Natural killer cell treated with Interleukin-12 subunit alpha and Interleukin-12 subunit beta and Interleukin-15 and Interleukin-18, amount 100 ng/mL, for 72 hours (primary cell): ENCODE measurements around the gene TENM3. TPM values are rescaled to one million over a fixed set of nuclear protein-coding genes. Genes with fewer than 3 reads are reported as not detected.

Experiments
- ATAC-seq, 2 donors: fragments of 150-1000 bp; cut with Tn5 transposase in 1 of 2; sonication (Bioruptor Pico), chemical (Tn5 transposase) in 1 of 2; 2 replicates each; pipeline ENCODE4 v1.10.0; 2021
- DNase-seq: peaks from one replicate; pipeline ENCODE4 v3.0.0; 2022; ENCODE audit warnings: low spot score
- H3K27ac Mint-ChIP-seq, 2 donors: 1 replicate in 1 of 2; 2 replicates in 1 of 2; pipeline ENCODE4 v1.8.0; 2022; ENCODE audit warnings: mixed read lengths in 2 of 2, mild to moderate bottlenecking in 1 of 2, moderate library complexity in 1 of 2
- H3K27me3 Mint-ChIP-seq, 2 donors: 1 replicate in 1 of 2; 2 replicates in 1 of 2; pipeline ENCODE4 v1.8.0; 2022; ENCODE audit warnings: mixed read lengths in 2 of 2
- H3K36me3 Mint-ChIP-seq: one replicate; pipeline ENCODE4 v1.8.0; 2022; ENCODE audit warnings: mixed read lengths
- H3K4me1 Mint-ChIP-seq, 2 donors: 1 replicate in 1 of 2; 2 replicates in 1 of 2; pipeline ENCODE4 v1.8.0; 2022; ENCODE audit warnings: low read depth in 2 of 2, mixed read lengths in 2 of 2, mild to moderate bottlenecking in 1 of 2
- H3K4me3 Mint-ChIP-seq: one replicate; pipeline ENCODE4 v1.8.0; 2022; ENCODE audit warnings: mixed read lengths
- H3K9me3 Mint-ChIP-seq: 2 replicates; pipeline ENCODE4 v1.8.0; 2022; ENCODE audit warnings: mixed read lengths
- total RNA-seq, 2 donors: library from RNA; stranded (reverse); gene quantifications; one replicate each; pipeline ENCODE4 v1.2.3, GENCODE V29; 2022

Gene TENM3
- total RNA-seq, 2 donors from 2014 or later, result not detected

GRCh38 chr4:182325848-182326255 is 82.7 kb downstream of the TENM3 start:
- no peak overlapping the region for H3K4me3 Mint-ChIP-seq

GRCh38 chr4:182328505-182328904 is 85.3 kb downstream of the TENM3 start:
- H3K9me3 Mint-ChIP-seq, result peaks cover 4% of the 10 kb centered on the region
- H3K4me3 Mint-ChIP-seq, result no peak overlapping the region
- H3K27ac Mint-ChIP-seq, result no peak overlapping the region
- DNase-seq (no peak), ATAC-seq (no peak)
- H3K4me1 Mint-ChIP-seq, result no peaks in the 10 kb centered on the region
- no peaks in the 10 kb centered on the region for H3K27me3 Mint-ChIP-seq
- no peaks in the 10 kb centered on the region for H3K36me3 Mint-ChIP-seq

More at GRCh38 chr4:182325848-182326255, 82.7 kb downstream of the TENM3 start:
- Mint-ChIP-seq H3K4me1 (no peaks in the 10 kb centered on the region), H3K27me3 (no peaks in the 10 kb centered on the region), H3K9me3 (peaks cover 10% of the 10 kb centered on the region), H3K27ac (no peak overlapping the region), H3K36me3 (no peaks in the 10 kb centered on the region)
- DNase-seq, result no peak
- no peak for ATAC-seq

GRCh38 chr4:182337366-182337765 is 94.2 kb downstream of the TENM3 start:
- ATAC-seq, result no peak
- Mint-ChIP-seq H3K36me3 (no peaks in the 10 kb centered on the region), H3K4me1 (no peaks in the 10 kb centered on the region), H3K4me3 (no peak overlapping the region), H3K27ac (no peak overlapping the region), H3K9me3 (no peaks in the 10 kb centered on the region), H3K27me3 (no peaks in the 10 kb centered on the region)
- no peak for DNase-seq

- no peaks in the 10 kb centered on the region for H3K36me3 Mint-ChIP-seq
- DNase-seq (no peak), ATAC-seq (no peak)
- H3K27me3 Mint-ChIP-seq, result no peaks in the 10 kb centered on the region
- H3K27ac Mint-ChIP-seq, result no peak overlapping the region
- no peaks in the 10 kb centered on the region for H3K4me1 Mint-ChIP-seq
- H3K4me3 Mint-ChIP-seq, result no peak overlapping the region
- H3K9me3 Mint-ChIP-seq, result no peaks in the 10 kb centered on the region
These were observed 94.9 kb downstream of the TENM3 start for GRCh38 chr4:182338063-182338462.

- H3K4me3 Mint-ChIP-seq, result no peak overlapping the region
- H3K27me3 Mint-ChIP-seq, result peaks cover 0 to 5% of the 10 kb centered on the region in 2 donors
- H3K27ac Mint-ChIP-seq, result no peak overlapping the region
- ATAC-seq (no peak), DNase-seq (no peak)
- H3K4me1 Mint-ChIP-seq, result no peaks in the 10 kb centered on the region
- no peaks in the 10 kb centered on the region for H3K9me3 Mint-ChIP-seq
- no peaks in the 10 kb centered on the region for H3K36me3 Mint-ChIP-seq
These were observed 95.5 kb downstream of the TENM3 start for GRCh38 chr4:182338746-182339145.

GRCh38 chr4:182339221-182339641 is 96.0 kb downstream of the TENM3 start:
- Mint-ChIP-seq H3K9me3 (no peaks in the 10 kb centered on the region), H3K36me3 (no peaks in the 10 kb centered on the region), H3K4me1 (no peaks in the 10 kb centered on the region), H3K27me3 (peaks cover 0 to 10% of the 10 kb centered on the region in 2 donors), H3K4me3 (no peak overlapping the region), H3K27ac (no peak overlapping the region)
- ATAC-seq, result no peak
- no peak for DNase-seq

GRCh38 chr4:182343453-182343852 is 100.3 kb downstream of the TENM3 start:
- Mint-ChIP-seq H3K27me3 (peaks cover 2 to 20% of the 10 kb centered on the region in 2 donors), H3K27ac (no peak overlapping the region), H3K9me3 (peaks cover 2% of the 10 kb centered on the region), H3K4me3 (no peak overlapping the region), H3K36me3 (no peaks in the 10 kb centered on the region), H3K4me1 (no peaks in the 10 kb centered on the region)
- no peak for DNase-seq
- no peak for ATAC-seq

GRCh38 chr4:182344968-182345367 is 101.8 kb downstream of the TENM3 start:
- Mint-ChIP-seq H3K27me3 (peaks cover 2 to 20% of the 10 kb centered on the region in 2 donors), H3K4me1 (no peaks in the 10 kb centered on the region), H3K9me3 (peaks cover 2% of the 10 kb centered on the region), H3K27ac (no peak overlapping the region), H3K36me3 (no peaks in the 10 kb centered on the region), H3K4me3 (no peak overlapping the region)
- no peak for DNase-seq
- no peak for ATAC-seq

- no peaks in the 10 kb centered on the region for H3K36me3 Mint-ChIP-seq
- H3K9me3 Mint-ChIP-seq, result peaks cover 2% of the 10 kb centered on the region
- H3K4me1 Mint-ChIP-seq, result no peaks in the 10 kb centered on the region
- H3K27me3 Mint-ChIP-seq, result peaks cover 2 to 20% of the 10 kb centered on the region in 2 donors
- H3K4me3 Mint-ChIP-seq, result no peak overlapping the region
- ATAC-seq, result no peak
- no peak for DNase-seq
- H3K27ac Mint-ChIP-seq, result no peak overlapping the region
These were observed 103.0 kb downstream of the TENM3 start for GRCh38 chr4:182346250-182346649.

GRCh38 chr4:182346675-182347375 is 103.6 kb downstream of the TENM3 start:
- H3K4me1 Mint-ChIP-seq, result no peaks in the 10 kb centered on the region

GRCh38 chr4:182348779-182349326 is 105.7 kb downstream of the TENM3 start:
- Mint-ChIP-seq H3K27me3 (peaks cover 2 to 14% of the 10 kb centered on the region in 2 donors), H3K36me3 (no peaks in the 10 kb centered on the region), H3K27ac (no peak overlapping the region), H3K9me3 (peaks cover 5% of the 10 kb centered on the region), H3K4me1 (no peaks in the 10 kb centered on the region), H3K4me3 (no peak overlapping the region)
- DNase-seq (no peak), ATAC-seq (no peak)

More at GRCh38 chr4:182346675-182347375, 103.6 kb downstream of the TENM3 start:
- no peak overlapping the region for H3K4me3 Mint-ChIP-seq
- ATAC-seq, result no peak
- no peaks in the 10 kb centered on the region for H3K36me3 Mint-ChIP-seq
- no peak for DNase-seq
- H3K27me3 Mint-ChIP-seq, result peaks cover 2 to 20% of the 10 kb centered on the region in 2 donors
- no peak overlapping the region for H3K27ac Mint-ChIP-seq
- peaks cover 2% of the 10 kb centered on the region for H3K9me3 Mint-ChIP-seq

- H3K9me3 Mint-ChIP-seq, result peaks cover 7% of the 10 kb centered on the region
- no peaks in the 10 kb centered on the region for H3K36me3 Mint-ChIP-seq
- no peaks in the 10 kb centered on the region for H3K4me1 Mint-ChIP-seq
- ATAC-seq (no peak), DNase-seq (no peak)
- peaks cover 0 to 2% of the 10 kb centered on the region in 2 donors for H3K27me3 Mint-ChIP-seq
- H3K27ac Mint-ChIP-seq, result no peak overlapping the region
- H3K4me3 Mint-ChIP-seq, result no peak overlapping the region
These were observed 106.8 kb downstream of the TENM3 start for GRCh38 chr4:182350041-182350440.

- no peaks in the 10 kb centered on the region for H3K36me3 Mint-ChIP-seq
- H3K4me3 Mint-ChIP-seq, result no peak overlapping the region
- no peak for DNase-seq
- no peak overlapping the region for H3K27ac Mint-ChIP-seq
- no peaks in the 10 kb centered on the region for H3K4me1 Mint-ChIP-seq
- no peak for ATAC-seq
- peaks cover 12% of the 10 kb centered on the region for H3K9me3 Mint-ChIP-seq
- H3K27me3 Mint-ChIP-seq, result no peaks in the 10 kb centered on the region
These were observed 108.3 kb downstream of the TENM3 start for GRCh38 chr4:182351485-182351884.

GRCh38 chr4:182354106-182354505 is 110.9 kb downstream of the TENM3 start:
- H3K36me3 Mint-ChIP-seq, result no peaks in the 10 kb centered on the region
- no peaks in the 10 kb centered on the region for H3K4me1 Mint-ChIP-seq
- H3K27me3 Mint-ChIP-seq, result no peaks in the 10 kb centered on the region
- DNase-seq, result no peak
- ATAC-seq, result no peak
- peaks cover 12% of the 10 kb centered on the region for H3K9me3 Mint-ChIP-seq
- H3K4me3 Mint-ChIP-seq, result no peak overlapping the region
- no peak overlapping the region for H3K27ac Mint-ChIP-seq
